ENCODE results near the gene WTIP.
"Not testable (repeated sequence)": the region's sequence is repeated elsewhere in the genome, so short reads cannot be mapped to it uniquely, and the experiment has no call there.

The WTIP gene

DNA sequence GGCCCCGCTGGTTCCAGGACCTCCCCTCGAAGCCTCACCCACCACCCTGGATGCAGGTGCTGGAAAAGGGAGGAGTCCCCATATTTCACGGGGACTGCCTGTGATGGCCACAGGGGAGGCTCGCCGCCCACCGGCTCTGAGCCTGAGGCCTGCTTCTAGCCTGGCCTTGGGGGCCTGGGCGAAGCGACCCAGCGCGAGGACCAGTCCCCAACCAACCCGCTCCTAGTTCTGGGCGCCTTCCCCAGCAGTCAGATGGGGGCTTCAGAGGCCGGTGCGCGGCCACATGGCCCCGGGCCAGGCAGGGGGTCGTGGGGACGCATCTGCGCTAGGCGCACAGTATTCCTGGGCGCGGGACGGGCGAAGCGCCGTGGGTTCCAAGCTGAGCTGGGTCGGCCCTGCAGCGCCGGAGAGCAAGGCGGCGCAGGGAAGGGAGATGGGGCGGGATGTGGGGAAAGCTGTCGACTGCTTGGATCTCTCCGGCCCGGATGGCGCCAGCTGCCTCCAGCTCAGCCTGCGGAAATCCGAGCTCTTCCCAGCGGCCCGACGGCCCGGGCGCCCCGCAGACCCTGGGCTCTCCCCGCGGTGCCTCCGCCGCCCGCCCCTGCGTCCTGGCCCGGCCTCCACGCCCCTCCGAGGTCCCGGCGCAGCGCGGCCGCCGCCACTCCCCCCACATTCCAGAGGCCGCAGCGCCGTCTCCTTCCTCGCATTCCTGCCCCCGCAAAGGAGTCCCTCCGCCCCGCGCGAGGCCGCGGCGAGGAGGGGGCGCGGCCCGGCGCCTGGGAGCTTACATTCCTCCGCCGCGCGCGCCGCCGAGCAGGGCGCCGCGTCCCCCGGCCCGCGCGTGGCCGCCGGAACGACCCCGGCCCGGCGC lies at the start of gene WTIP:
WTIP (plus strand) TSS at position 788 of the 871 bp plus-strand sequence. CDS start 217 bp downstream, outside the sequence.
- peak; percentile 85 for DNase-seq (ENCODE audit: low spot score)

DNA sequence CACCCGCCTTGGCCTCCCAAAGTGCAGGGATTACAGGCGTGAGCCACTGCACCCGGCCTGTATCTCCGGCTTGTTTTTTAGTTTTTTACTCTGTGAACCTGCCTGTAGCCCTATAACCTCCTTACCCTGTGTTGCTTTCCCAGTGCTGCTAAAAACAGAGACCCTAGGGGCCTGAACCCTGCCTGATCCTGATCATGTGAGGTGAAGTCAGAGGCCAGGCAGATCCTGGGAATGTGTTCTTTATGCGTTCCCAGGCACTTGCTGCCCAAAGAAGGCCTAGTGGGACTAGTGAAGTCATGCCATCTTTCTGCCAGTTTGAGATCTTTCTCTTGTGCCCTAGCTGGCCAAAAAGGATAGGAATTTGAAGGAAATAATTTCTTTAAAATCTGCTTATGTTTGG lies 48.8 kb upstream of the WTIP start:
- no peak for DNase-seq (ENCODE audit: low spot score)

DNA sequence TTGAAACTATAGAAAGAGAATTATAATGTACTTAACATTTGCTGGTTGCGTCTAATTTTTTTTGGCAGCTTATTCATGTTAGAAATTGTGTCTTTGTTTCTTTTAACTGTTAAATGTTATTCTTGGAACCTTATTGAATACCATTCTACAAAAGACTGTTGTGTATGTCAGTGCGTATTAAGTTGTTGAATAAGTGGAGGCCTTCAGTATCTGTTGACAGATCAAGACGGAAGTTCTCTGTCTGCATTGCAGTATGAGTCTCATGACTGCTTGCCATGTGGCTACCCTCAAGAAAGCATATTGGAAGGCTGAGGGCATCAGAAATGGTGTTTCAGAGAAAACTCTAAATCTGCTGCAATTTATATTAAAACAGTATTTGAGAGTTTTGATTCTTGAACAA lies 44.8 kb upstream of the WTIP start:
- no peak for DNase-seq (ENCODE audit: low spot score)

DNA sequence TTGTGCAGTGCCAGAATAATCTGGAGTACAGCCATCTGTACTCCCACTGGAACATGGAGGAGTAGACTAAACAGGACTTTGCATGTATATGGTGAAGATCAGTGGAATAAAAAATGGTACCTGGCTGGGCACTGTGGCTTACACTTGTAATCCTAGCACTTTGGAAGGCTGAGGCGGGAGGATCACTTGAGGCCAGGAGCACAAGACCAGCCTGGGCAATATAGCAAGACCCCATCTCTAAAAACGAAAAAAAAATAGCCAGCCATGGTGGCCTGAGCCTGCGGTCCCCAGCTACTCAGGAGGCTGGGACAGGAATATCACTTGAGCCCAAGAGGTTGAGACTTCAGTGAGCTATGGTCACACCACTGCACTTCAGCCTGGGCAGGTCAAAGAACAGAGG lies 33.4 kb upstream of the WTIP start:
- DNase-seq (ENCODE audit: low spot score): no peak

DNA sequence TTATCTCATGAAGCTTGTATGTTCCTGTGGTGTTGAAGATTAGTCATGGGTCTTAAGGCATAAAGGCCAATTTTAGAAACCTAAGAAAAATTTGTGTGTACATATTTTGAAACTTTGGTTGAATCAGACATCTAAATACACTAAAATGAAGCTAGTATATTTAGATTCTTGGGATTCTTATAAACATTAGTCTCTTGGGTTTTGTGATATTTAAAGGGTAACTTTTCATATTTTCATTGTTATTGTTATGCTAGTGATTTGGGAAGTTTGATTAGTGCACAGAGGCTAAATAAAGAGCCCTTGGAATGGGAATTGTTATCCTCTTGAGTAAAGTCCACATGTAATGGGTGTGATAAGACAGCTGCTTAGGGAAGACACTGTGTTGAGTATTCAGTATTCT lies 28.8 kb upstream of the WTIP start:
- DNase-seq (ENCODE audit: low spot score): no peak

DNA sequence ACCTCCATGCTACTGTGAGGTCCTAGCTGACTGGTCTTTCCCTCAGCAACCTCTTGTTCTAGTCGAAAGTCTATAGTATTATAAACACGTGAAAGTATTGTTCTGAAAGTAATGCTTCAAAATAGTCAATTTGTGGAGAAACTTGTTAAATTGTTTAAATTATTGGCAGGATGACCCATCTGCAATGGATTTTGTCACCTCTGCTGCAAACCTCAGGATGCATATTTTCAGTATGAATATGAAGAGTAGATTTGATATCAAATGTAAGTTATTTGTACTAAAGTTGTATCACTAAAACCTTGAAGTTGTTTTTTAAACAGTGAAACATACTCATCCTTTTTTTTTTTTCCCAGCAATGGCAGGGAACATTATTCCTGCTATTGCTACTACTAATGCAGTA lies 27.5 kb upstream of the WTIP start:
- DNase-seq (ENCODE audit: low spot score): no peak

DNA sequence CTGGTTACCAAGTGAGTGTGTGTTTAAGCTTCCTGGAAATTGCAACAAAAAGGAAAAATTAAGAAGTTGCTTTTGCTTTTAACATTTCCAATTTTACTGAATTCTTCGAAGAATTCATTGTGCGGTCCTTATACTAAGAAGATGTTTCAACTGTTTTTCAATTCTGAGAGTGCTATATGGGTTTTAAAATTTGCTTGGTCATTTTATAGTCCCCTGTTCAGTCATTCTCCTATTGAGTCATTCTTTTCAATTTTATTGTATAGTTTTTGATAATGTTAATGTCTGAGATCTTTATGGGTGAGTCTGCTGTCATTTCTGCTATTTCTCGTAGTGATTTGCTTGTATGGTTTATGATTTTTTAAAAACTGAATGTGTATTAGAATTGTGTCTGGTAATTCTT lies 26.9 kb upstream of the WTIP start:
- DNase-seq (ENCODE audit: low spot score): no peak

DNA sequence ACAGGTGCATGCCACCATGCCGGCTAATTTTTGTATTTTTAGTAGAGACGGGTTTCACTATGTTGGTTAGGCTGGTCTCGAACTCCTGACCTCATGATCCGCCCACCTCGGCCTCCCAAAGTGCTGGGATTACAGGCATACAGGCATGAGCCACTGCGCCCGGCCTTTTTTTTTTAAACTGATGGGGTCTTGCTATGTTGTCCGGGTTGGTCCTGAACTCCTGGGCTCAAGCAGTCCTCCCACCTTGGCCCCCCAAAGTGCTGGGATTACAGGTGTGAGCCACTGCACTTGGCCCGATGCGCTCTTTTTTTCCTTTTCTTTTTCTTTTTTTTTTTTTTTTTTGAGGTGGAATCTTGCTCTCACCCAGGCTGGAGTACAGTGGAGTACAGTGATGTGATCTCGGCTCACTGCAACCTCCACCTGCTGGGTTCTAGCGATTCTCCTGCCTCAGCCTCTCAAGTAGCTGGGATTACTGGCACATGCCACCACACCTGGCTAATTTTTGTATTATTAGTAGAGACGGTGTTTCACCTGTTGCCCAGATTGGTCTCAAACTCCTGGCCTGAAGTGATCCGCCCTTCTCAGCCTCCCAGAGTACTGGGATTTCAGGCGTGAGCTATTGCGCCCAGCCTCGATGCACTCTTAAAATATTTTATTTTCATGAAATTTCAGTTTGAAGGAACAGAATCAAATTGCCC lies 25.6 kb upstream of the WTIP start:
- DNase-seq (ENCODE audit: low spot score): not testable (repeated sequence)

DNA sequence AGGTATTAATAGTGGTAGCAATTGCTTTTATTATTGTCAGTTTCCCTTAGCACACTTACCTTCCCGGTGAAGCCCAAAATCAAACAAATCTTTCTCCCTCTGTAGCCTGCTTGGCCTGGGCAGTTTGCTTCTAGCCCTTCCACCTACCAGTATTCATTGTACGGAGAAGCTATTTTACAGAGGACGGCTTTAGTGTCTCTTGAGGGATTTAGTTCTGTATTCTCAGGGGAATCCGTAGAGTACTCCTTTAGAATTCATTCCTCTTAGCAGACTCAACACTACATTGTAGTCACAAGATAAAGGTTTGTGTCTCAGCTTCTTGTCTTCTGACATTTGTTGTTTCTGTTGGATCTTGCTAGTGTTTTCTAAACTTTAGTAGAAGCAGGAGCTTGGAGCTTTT lies 24.1 kb upstream of the WTIP start:
- DNase-seq (ENCODE audit: low spot score): no peak

DNA sequence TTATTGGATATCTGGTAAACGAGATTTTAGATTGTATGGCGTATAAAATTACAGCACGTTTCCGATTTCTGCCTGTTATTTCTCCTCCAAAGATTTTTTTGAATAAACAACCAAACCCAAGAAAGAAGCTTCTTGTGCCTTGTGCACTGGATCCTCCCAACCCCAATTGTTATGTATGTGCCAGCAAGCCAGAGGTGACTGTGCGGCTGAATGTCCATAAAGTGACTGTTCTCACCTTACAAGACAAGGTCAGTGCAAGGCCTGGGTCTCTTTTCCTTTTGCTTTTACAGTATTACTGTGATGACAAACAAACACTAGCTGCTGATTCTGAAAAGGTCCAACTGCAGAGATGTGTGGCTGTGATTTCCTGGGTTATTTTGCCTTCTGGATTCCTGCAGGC lies 22.9 kb upstream of the WTIP start:
- no peak for DNase-seq (ENCODE audit: low spot score)

DNA sequence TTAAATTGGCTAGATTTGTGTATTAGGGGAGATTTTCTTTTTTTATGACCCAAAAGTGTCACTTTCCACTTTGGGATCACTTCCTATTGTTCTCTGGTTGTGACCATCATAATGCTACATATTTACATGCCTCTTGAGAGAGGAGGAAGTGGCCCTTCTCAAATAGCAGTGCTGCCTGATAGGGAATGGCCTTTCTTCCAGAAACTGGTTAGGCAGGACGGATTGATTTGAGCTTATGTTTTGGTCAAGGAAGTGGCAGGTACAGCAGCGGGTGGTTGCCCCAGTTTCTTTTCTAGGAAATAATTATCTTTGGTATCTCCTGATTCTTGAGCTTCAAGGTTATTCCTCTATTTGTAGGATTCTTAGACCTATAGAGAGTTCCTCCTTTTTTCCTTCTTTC lies 21.9 kb upstream of the WTIP start:
- DNase-seq (ENCODE audit: low spot score): no peak

DNA sequence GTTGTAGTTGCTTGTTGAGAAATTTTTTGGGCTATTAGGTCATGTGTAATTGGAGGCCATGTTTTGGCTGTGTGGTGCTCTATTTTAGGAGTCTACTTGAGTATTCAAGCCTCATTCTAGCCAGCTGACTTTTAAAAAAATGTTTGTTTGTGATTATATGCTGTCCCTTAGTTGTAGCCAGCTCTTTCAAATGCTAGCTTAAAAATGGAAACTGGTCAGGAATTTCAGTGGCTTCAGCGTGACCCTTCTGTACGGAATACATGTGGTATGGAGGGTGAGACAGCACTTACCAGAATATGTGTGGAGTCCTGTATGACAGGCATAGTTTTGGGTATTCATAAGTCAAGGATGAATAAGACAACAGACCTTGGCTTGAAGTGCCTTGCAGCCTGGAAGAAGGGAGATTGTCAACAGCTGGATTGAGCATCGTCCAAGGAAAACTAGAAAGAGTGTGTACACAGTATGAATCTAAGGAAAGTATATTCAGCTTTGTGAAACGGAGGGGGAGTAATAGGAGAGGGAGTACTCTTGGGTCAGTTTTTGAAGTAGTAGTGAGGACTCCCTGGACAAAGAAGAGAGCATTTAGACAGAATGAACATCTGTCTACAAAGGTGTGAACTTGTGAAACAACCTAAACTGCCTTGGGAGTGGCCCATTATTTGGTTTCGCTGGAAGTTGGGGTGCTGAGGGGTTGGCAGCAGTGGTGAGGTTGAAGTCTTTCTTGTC lies 20.0 kb upstream of the WTIP start:
- DNase-seq (ENCODE audit: low spot score): no peak

DNA sequence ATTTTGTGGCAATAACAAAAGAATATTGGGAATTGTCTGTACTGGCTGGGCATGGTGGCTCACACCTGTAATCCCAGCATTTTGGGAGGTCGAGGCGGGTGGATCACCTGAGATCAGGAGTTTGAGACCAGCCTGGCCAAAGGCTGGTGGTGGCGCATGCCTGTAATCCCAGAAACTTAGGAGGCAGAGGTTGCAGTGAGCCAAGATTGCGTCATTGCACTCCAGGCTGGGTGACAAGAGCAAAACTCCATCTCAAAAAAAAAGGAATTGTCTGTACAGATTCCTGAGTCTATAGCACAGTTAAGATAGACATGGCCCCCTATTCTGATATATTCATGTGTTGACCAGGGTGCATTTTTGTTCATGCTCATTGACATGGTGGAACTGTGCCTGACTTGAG lies 16.8 kb upstream of the WTIP start:
- DNase-seq (ENCODE audit: low spot score): not testable (repeated sequence)

DNA sequence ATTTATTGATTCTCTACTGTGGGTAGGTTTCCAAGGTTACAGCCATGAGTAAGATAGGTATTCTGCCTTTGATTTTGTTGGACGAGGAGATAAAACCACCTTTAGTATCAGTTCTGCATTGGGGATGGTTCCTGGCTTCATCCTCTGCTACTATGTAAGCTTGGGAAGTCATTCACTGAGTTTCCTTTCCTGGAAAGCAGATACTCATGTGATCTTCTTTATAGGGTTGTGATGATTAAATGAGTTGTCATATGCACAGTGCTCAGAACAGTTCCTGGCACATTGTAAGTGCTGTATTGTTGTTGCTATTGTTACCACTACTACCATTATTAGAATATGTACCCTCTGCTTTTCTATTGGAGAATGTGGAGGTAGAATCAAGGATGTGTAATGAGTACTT lies 13.1 kb upstream of the WTIP start:
- no peak for DNase-seq (ENCODE audit: low spot score)

DNA sequence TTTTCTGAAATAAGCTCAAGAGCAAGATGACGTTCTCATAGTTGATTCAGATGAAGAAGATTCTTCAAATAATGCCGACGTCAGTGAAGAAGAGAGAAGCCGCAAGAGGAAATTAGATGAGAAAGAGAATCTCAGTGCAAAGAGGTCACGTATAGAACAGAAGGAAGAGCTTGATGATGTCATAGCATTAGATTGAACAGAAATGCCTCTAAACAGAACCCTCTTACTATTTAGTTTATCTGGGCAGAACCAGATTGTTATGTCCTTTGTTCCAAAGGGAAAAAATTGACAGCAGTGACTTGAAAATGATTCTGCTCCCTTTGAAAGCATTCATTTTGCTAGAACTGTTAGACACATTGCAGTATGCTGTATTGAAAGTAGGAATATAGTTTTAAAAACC lies 12.5 kb upstream of the WTIP start:
- DNase-seq (ENCODE audit: low spot score): not testable (repeated sequence)

DNA sequence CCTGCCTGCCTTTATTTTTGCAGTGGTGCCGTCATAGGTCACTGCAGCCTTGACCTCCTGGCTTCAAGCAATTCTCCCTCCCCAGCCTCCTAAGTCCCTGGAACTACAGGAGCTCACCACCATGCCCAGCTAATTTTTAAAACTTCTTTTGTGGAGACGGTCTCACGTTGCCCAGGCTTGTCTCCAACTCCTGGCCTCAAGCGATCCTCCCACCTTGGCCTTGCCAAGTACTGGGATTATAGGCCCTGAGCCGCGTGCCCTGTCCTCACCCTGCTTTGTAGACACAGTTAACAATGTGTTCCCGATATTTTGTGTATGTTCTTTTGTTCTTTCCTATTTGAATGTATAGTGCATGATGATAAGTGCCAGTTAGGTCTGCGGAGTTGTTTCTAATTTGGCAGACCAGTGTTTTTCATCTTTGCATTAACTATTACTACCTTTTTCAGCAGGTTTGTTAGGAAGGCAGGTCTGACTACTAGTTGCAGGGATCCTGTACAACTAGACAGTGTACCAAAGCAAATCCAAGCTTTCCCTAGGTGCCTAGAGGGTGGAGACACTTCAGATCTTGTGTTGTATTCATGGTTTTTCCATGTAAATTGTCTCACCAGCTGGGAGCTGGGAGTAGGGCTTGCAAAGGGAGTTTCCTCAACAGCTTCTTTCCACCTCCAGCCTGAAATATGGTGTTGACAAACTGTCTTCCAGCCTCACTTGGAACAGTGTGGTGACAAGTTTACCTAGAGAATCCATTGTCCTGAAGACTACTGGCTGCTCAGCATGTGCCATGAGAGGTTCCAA lies 9.5 kb upstream of the WTIP start:
- no peak for DNase-seq (ENCODE audit: low spot score)

DNA sequence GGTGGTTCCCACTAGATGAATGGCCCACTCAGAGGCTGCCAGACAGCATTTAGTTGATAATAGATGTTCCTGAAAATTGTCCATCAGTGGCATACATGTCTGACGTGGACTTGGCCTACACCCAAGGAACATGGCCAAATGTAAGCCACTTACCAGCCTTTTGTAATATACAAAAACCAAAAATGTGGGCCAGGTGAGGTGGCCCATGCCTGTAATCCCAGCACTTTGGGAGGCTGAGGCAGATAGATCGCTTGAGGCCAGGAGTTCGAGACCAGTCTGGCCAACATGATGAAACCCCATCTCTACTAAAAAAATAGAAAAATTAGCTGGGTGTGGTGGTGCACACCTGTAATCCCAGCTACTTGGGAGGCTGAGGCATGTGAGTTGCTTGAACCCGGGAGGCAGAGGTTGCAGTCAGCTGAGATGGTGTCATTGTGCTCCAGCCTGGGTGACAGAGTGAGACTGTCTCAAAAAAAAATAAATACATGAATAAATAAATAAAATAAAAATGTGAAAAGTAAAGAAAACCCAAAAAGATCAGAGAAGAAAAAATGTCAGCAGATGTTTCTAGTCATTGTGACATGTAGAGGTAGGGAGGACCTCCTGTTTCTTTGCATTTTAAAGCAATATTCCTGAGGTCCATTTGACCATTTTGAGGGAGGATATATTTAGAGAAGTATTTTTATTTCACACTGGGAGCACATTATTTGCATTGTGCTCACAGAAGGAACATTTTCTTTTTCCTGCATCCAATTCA lies 7.1 kb upstream of the WTIP start:
- no peak for DNase-seq (ENCODE audit: low spot score)

DNA sequence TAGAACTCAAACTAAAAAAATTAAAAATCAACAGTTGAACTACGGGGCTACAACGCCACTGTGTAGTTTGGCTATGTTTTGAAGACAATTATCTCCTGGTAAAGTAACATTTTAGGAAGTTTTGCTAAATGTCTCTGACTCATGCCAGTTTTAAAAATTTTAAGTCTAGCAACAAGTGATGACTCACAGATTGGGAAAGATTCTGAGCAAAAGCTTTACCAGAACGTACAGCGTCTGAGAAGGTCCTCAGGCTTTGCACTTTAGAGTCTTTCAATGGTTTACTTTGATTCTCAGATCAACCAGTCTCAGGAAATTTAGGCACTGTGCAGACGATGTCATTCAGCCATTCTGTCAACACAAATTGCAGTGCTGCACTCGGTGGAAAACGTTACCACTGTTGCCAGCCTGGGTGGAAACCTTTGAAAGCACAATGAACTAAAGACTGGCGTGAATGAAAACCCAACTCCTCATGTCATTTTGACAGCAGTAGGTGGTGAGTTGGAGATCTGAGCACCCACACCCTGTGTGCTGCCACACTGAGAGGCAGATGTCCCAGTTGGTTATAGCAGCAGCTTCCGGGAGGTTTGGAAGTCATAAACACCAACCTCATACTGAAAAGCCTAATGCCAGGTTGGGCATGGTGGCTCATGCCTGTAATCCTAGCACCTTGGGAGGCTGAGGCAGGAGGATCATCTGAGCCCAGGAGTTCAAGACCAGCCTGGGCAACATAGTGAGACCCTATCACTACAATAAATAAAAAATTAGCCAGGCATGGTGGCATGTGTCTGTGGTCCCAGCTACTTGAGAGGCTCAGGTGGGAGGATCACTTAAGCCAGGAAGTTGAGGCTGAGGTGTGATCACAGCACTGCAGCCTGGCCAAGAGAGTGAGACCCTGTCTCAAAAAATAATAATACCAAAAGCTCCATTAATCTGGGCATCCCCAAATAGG lies 6.3 kb upstream of the WTIP start:
- DNase-seq (ENCODE audit: low spot score): no peak

DNA sequence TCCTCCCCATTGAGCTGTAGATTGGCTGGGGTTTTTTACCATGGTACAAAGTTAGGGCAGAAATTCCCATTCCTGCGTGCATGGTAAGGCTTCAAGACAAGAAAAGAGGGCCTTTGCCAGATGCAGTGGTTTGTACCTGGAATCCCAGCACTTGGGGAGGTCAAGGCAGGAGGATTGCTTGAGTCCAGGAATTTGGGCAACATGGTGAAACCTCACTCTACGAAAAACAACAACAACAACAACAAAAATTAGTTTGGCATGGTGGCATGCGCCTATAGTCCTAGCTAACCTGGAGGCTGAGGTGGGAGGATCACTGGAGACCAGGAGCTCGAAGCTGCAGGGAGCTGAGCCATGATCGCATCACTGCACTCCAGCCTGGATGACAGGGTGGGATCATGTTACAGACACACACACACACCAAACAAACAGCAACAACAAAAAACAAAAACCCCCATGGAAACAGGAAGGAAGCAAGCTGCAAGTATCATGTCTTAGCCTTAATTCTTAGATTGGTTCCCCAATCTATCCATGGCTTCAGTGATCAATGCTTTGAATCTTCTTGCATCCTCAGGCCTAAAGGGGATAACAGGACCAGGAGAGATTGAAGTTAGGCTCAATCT lies 5.5 kb upstream of the WTIP start:
- no peak for DNase-seq (ENCODE audit: low spot score)

DNA sequence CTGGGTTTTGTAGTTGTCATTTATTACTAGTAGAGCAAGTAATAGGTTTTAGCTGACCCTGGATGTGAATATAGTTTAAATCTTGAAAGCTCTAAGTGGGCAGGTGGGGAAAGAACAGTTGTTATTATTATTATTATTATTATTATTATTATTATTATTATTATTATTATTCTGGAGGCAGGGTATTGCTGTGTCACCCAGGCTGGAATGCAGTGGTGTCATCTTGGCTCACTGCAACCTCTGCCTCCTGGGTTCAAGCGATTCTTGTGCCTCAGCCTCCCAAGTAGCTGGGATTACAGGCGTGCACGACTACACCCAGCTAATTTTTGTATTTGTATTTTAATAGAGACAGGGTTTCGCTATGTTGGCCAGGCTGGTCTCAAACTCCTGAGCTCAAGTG lies 3.1 kb upstream of the WTIP start:
- not testable (repeated sequence) for DNase-seq (ENCODE audit: low spot score)
